ENCODE results near the gene PHOX2A.

- TF ChIP-seq CTCF (IDR thresholded peaks at IDR 0.05 in 8 of 11, conservative IDR thresholded peaks at IDR 0.05 in 3 of 11) (no peak), POLR2AphosphoS5 (IDR thresholded peaks at IDR 0.05) (no peak), POLR2A (IDR thresholded peaks at IDR 0.05) (no peak)
Measured at GRCh38 chr11:72218251-72218745, 25.7 kb downstream of the PHOX2A start.

Data from spleen (tissue), 7 donors.